ENCODE results near the gene RNF38.

- no peak for TF ChIP-seq EZH2 (IDR thresholded peaks at IDR 0.05; ENCODE audit: borderline replicate concordance, low read length)
- TF ChIP-seq, protein P1, sequence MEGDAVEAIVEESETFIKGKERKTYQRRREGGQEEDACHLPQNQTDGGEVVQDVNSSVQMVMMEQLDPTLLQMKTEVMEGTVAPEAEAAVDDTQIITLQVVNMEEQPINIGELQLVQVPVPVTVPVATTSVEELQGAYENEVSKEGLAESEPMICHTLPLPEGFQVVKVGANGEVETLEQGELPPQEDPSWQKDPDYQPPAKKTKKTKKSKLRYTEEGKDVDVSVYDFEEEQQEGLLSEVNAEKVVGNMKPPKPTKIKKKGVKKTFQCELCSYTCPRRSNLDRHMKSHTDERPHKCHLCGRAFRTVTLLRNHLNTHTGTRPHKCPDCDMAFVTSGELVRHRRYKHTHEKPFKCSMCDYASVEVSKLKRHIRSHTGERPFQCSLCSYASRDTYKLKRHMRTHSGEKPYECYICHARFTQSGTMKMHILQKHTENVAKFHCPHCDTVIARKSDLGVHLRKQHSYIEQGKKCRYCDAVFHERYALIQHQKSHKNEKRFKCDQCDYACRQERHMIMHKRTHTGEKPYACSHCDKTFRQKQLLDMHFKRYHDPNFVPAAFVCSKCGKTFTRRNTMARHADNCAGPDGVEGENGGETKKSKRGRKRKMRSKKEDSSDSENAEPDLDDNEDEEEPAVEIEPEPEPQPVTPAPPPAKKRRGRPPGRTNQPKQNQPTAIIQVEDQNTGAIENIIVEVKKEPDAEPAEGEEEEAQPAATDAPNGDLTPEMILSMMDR (conservative IDR thresholded peaks at IDR 0.05 in 1 of 2, IDR thresholded peaks at IDR 0.05 in 1 of 2; ENCODE audit: extremely low read depth in 1 of 2, insufficient read depth in 1 of 2, low read depth in 1 of 2, low read length in 2 of 2), result no peak
These were observed 15.9 kb upstream of the RNF38 start for GRCh38 chr9:36415822-36416525.

Data from mammary epithelial cell (primary cell).